Spleen (tissue), 11 donors: ENCODE measurements around the gene SLC22A23. TPM values are rescaled to one million over a fixed set of nuclear protein-coding genes. Genes with fewer than 3 reads are reported as not detected.

ENCODE experiments used
- DNase-seq: peaks from one replicate; pipeline ENCODE4 v3.0.0-alpha.2; 2020
- H3K27ac ChIP-seq, 8 donors: fragments of 200-600 bp; sonication (generic) in 7 of 8; 1 replicate in 4 of 8; 2 replicates in 4 of 8; pipeline versions ENCODE4 v1.5.0 to v1.8.0; 2016 to 2021; ENCODE audit warnings: inconsistent platforms in 4 of 8, mild to moderate bottlenecking in 4 of 8, moderate library complexity in 1 of 8
- H3K27me3 ChIP-seq, 7 donors: fragments of 200-600 bp; sonication (generic) in 6 of 7; replicated peaks in 1 of 7; 1 replicate in 4 of 7; 2 replicates in 3 of 7; pipeline versions ENCODE4 v1.5.0 to v1.8.0; 2016 to 2021; ENCODE audit warnings: inconsistent platforms in 3 of 7, mild to moderate bottlenecking in 1 of 7
- H3K36me3 ChIP-seq, 6 donors: fragments of 200-600 bp; sonication (generic) in 5 of 6; 1 replicate in 4 of 6; 2 replicates in 2 of 6; pipeline versions ENCODE4 v1.5.0 to v1.8.0; 2016 to 2021; ENCODE audit warnings: inconsistent platforms in 2 of 6
- H3K4me1 ChIP-seq, 6 donors: fragments of 200-600 bp; sonication (generic) in 5 of 6; 1 replicate in 3 of 6; 2 replicates in 3 of 6; pipeline versions ENCODE4 v1.5.0 to v1.8.0; 2016 to 2021; ENCODE audit warnings: inconsistent platforms in 3 of 6
- H3K4me3 ChIP-seq, 8 donors: fragments of 200-600 bp; sonication (generic) in 7 of 8; 1 replicate in 4 of 8; 2 replicates in 4 of 8; pipeline versions ENCODE4 v1.5.0 to v1.8.0; 2016 to 2021; ENCODE audit warnings: inconsistent platforms in 4 of 8, mild to moderate bottlenecking in 4 of 8, moderate library complexity in 2 of 8
- H3K9me3 ChIP-seq, 8 donors: fragments of 200-600 bp; sonication (generic) in 7 of 8; 1 replicate in 4 of 8; 2 replicates in 4 of 8; pipeline versions ENCODE4 v1.5.0 to v1.8.0; 2016 to 2021; ENCODE audit warnings: inconsistent platforms in 4 of 8
- POLR2A ChIP-seq, 3 donors: fragments of 450-650 bp; IDR thresholded peaks; one replicate each; pipeline ENCODE4 v1.5.1; 2017; ENCODE audit warnings: antibody characterized with exemption in 3 of 3, mild to moderate bottlenecking in 1 of 3
- POLR2AphosphoS5 ChIP-seq, 3 donors: sonication (generic); formaldehyde crosslinking; IDR thresholded peaks; one replicate each; pipeline ENCODE4 v1.5.1; 2017; ENCODE audit warnings: antibody characterized with exemption in 3 of 3
- WGBS, 5 donors: extraction: QIAGEN DNeasy Blood & Tissue Kit in 3 of 5; methylation state at CpG; one replicate each; pipeline versions ENCODE4 v1.1.5 to v1.1.7; 2013 to 2018; 5-methylcytosine and 5-hydroxymethylcytosine counted together
- intact Hi-C: fragments of 100-400 bp; cut with DNase I; formaldehyde crosslinking; loops from one replicate; pipeline ENCODE4 v1.15.0; 2023; ENCODE audit warnings: low total_unique reads
- polyA plus RNA-seq, 3 donors: library from polyadenylated mRNA; stranded (reverse); fragments of 200-250 nt; gene quantifications; one replicate each; pipeline ENCODE4 v1.2.1, GENCODE V29; 2013
- total RNA-seq, 7 donors: library from RNA; depleted of rRNA in 3 of 7; stranded (reverse); fragments of >200 nt in 3 of 7; fragmentation: NEBNext Ultra II Directional in 4 of 7; extraction: Animal tissue kit (Norgen Biotek cat#: 25700) in 4 of 7; gene quantifications; one replicate each; pipeline versions ENCODE4 v1.1.0 to v1.2.1, GENCODE V29; 2016 to 2021
- TF ChIP-seq, protein P1 (sequence below), 11 experiments: fragments of 200-600 bp in 7 of 11; fragments of 450-650 bp in 4 of 11; sonication (generic) in 4 of 11; IDR thresholded peaks in 8 of 11; conservative IDR thresholded peaks in 3 of 11; 1 replicate in 7 of 11; 2 replicates in 4 of 11; pipeline versions ENCODE4 v1.4.0 to v1.8.0; 2016 to 2021; ENCODE audit warnings: antibody characterized with exemption in 11 of 11, inconsistent platforms in 4 of 11, mild to moderate bottlenecking in 1 of 11
- donor health status: healthy with polysubstance abuse.
- donor health status: DM: no; HTN: no; CAD: no; lungs with moderate emphysema.
- donor health status: DM: no; HTN: no; CAD: no.
- donor health status: Bipolar disorder and iron deficiency.
- donor health status: healthy.
- donor health status: DM: no; HTN: no; CAD: no.
- donor health status: DM: yes; HTN: yes; CAD: no.

SLC22A23 gene
- total and polyA plus RNA-seq, 10 donors: 1.9 to 22.6 (median 18.3) TPM

DNA sequence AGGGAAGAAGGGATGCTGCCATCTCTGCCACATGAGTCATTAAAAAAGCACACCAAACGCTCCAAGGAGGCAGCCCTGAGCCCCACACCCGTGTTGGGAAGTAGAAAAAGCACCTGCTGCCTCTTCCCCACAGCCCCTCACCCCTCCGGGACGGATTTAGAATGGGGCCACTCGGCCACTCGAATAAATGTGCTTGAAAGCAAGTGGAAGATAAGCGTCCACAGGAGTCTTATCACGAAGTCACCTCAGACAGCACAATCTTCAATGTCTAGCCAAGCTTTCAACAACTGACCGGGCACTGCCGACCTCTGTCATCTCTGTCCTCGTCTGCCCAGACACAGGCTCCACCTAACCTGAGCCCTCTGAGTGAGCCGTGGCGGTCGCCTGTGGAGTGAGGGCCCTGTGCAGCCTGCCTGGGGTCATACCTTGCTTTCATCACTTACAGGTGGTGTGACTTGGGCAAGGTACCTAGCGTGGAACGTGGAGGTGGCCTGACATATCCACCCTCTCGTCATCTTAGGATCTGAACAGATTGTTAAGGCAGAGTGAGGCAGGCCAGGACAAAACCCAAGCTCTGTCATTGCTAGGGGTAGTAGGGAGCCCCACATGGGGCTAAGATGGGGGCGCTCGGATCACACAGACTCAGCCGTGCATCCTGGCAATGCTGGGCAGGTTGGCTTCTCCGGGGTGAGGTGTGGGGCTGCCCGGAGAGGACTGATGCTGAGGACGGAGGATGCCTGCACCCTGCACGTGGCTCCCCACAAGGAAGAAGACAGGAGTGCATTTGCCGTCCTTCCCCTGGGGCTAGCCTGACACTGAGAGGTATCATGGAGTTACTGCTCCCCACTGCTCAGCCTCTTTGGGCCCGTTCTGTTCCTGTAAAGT lies 163.3 kb downstream of the SLC22A23 start:
- no peaks in the 10 kb centered on the region for H3K36me3 ChIP-seq
- peak; percentile 58 for DNase-seq
- H3K4me1 ChIP-seq: peaks cover 0 to 9% (median 0%) of the 10 kb centered on the region in 6 donors
- H3K9me3 ChIP-seq: no peaks in the 10 kb centered on the region
- H3K27me3 ChIP-seq: peaks cover 0 to 32% (median 0%) of the 10 kb centered on the region in 7 donors
- TF ChIP-seq POLR2A (IDR thresholded peaks at IDR 0.05): no peak
- no peak for TF ChIP-seq POLR2AphosphoS5 (IDR thresholded peaks at IDR 0.05)
- TF ChIP-seq, protein P1, sequence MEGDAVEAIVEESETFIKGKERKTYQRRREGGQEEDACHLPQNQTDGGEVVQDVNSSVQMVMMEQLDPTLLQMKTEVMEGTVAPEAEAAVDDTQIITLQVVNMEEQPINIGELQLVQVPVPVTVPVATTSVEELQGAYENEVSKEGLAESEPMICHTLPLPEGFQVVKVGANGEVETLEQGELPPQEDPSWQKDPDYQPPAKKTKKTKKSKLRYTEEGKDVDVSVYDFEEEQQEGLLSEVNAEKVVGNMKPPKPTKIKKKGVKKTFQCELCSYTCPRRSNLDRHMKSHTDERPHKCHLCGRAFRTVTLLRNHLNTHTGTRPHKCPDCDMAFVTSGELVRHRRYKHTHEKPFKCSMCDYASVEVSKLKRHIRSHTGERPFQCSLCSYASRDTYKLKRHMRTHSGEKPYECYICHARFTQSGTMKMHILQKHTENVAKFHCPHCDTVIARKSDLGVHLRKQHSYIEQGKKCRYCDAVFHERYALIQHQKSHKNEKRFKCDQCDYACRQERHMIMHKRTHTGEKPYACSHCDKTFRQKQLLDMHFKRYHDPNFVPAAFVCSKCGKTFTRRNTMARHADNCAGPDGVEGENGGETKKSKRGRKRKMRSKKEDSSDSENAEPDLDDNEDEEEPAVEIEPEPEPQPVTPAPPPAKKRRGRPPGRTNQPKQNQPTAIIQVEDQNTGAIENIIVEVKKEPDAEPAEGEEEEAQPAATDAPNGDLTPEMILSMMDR (IDR thresholded peaks at IDR 0.05 in 8 of 11, conservative IDR thresholded peaks at IDR 0.05 in 3 of 11): no peak
- H3K4me3 ChIP-seq: no peak overlapping the region
- no peak overlapping the region for H3K27ac ChIP-seq
- WGBS, 5 donors: 83 to 89% (median 88%) methylated on average over 23 to 26 of the region's 26 CpGs
- intact Hi-C loops: no loop called here

GRCh38 chr6:3292431-3293197 lies 164.2 kb downstream of the SLC22A23 start:
- Histone ChIP-seq H3K36me3 (no peaks in the 10 kb centered on the region), H3K4me3 (no peak overlapping the region), H3K4me1 (peaks cover 0 to 9% (median 0%) of the 10 kb centered on the region in 6 donors), H3K9me3 (no peaks in the 10 kb centered on the region), H3K27me3 (peaks cover 0 to 26% (median 0%) of the 10 kb centered on the region in 7 donors), H3K27ac (peak overlapping the region in 2 of 8 donors; percentile 41 to 51)
- TF ChIP-seq POLR2AphosphoS5 (IDR thresholded peaks at IDR 0.05): peak in 1 of 3 donors; percentile 31
- TF ChIP-seq, protein P1 (IDR thresholded peaks at IDR 0.05 in 8 of 11, conservative IDR thresholded peaks at IDR 0.05 in 3 of 11): no peak
- TF ChIP-seq POLR2A (IDR thresholded peaks at IDR 0.05): no peak
- peak; percentile 59 for DNase-seq
- intact Hi-C loops: no loop called here
- 86 to 90% (median 88%) methylated on average over 28 to 32 of the region's 32 CpGs for WGBS, 5 donors

DNA sequence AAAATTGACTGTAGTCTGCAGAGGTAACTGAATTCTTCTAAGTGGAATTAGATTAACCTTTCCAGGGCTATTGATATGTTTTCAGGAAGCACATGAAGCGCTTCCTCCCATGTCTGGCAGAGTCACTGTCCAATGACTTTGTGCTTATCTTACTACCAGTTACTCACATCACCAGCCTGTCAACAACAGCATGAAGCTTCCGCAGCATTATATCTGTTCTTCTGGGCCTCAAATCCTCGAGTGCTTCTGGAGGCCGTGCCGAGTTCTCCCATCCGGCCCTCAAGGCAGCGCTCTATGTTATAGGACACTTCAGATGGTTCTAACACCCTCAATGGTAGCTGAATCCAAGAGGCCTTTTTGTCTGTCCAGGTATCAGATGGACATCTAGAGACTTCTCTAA lies 164.9 kb downstream of the SLC22A23 start:
- 66 to 89% (median 80%) methylated on average over 7 of the region's 7 CpGs for WGBS, 5 donors
- Histone ChIP-seq H3K36me3 (no peaks in the 10 kb centered on the region), H3K27me3 (peaks cover 0 to 20% (median 0%) of the 10 kb centered on the region in 7 donors), H3K9me3 (no peaks in the 10 kb centered on the region), H3K4me1 (peaks cover 0 to 9% (median 0%) of the 10 kb centered on the region in 6 donors), H3K27ac (peak overlapping the region in 2 of 8 donors; percentile 41 to 51), H3K4me3 (no peak overlapping the region)
- intact Hi-C loops: no loop called here
- TF ChIP-seq, protein P1 (IDR thresholded peaks at IDR 0.05 in 8 of 11, conservative IDR thresholded peaks at IDR 0.05 in 3 of 11): no peak
- TF ChIP-seq POLR2AphosphoS5 (IDR thresholded peaks at IDR 0.05): no peak
- TF ChIP-seq POLR2A (IDR thresholded peaks at IDR 0.05): no peak
- peak; percentile 44 for DNase-seq
